ENCODE results near the gene SIAH1.

- TF ChIP-seq POLR2A (IDR thresholded peaks at IDR 0.05; ENCODE audit: low read depth), result no peak
- no peak for TF ChIP-seq CTCF (IDR thresholded peaks at IDR 0.05)
- no peak for TF ChIP-seq EP300 (IDR thresholded peaks at IDR 0.05)
- no peak for TF ChIP-seq POLR2AphosphoS5 (IDR thresholded peaks at IDR 0.05)
Measured at GRCh38 chr16:48405907-48406306, 20.7 kb upstream of the SIAH1 start.
